Thymus (tissue), 11 donors: ENCODE measurements around the gene CTBP2. TPM values are rescaled to one million over a fixed set of nuclear protein-coding genes. Genes with fewer than 3 reads are reported as not detected.
A peak's percentile ranks its signal among the peaks of the same experiment; 100 is the strongest.

Experiments
- DNase-seq, 9 donors: peaks; one replicate each; pipeline ENCODE4 v3.0.0-alpha.2; 2013; ENCODE audit warnings: low spot score in 9 of 9, low read depth in 6 of 9, missing footprints in 1 of 9
- H3K27ac ChIP-seq, 2 donors: one replicate each; pipeline ENCODE4 v1.5.1; 2013; ENCODE audit warnings: control low read depth in 1 of 2, low read depth in 1 of 2, low read length in 1 of 2, mild to moderate bottlenecking in 1 of 2, moderate library complexity in 1 of 2
- H3K27me3 ChIP-seq, 2 donors: one replicate each; pipeline ENCODE4 v1.5.1; 2013; ENCODE audit warnings: low read length in 1 of 2; ENCODE audit not compliant: control insufficient read depth in 2 of 2, insufficient read depth in 1 of 2
- H3K36me3 ChIP-seq, 2 donors: one replicate each; pipeline ENCODE4 v1.5.1; 2013; ENCODE audit warnings: low read length in 1 of 2, mild to moderate bottlenecking in 1 of 2, moderate library complexity in 1 of 2; ENCODE audit not compliant: control insufficient read depth in 2 of 2, insufficient read depth in 2 of 2
- H3K4me1 ChIP-seq, 2 donors: one replicate each; pipeline ENCODE4 v1.5.1; 2013; ENCODE audit warnings: low read length in 2 of 2; ENCODE audit not compliant: control insufficient read depth in 2 of 2, insufficient read depth in 2 of 2
- H3K4me3 ChIP-seq, 2 donors: one replicate each; pipeline ENCODE4 v1.5.1; 2013; ENCODE audit warnings: low read length in 2 of 2, control low read depth in 1 of 2, mild to moderate bottlenecking in 1 of 2
- H3K9me3 ChIP-seq, 2 donors: one replicate each; pipeline ENCODE4 v1.5.1; 2013; ENCODE audit warnings: low read length in 1 of 2, mild to moderate bottlenecking in 1 of 2; ENCODE audit not compliant: control insufficient read depth in 2 of 2, insufficient read depth in 1 of 2
- WGBS: extraction: QIAGEN DNeasy Blood & Tissue Kit; methylation state at CpG from one replicate; pipeline ENCODE4 v1.1.7; 2013; 5-methylcytosine and 5-hydroxymethylcytosine counted together
- polyA plus RNA-seq: library from polyadenylated mRNA; stranded (reverse); fragments of 200-250 nt; gene quantifications from one replicate; pipeline ENCODE4 v1.2.3, GENCODE V29; 2013
- total RNA-seq: library from RNA; stranded (reverse); fragments of 120-200 nt; gene quantifications from one replicate; pipeline ENCODE4 v1.2.4, GENCODE V29; 2013
- donor health status: healthy.

Gene CTBP2
- total and polyA plus RNA-seq, 2 donors: 7.1 to 14.6 TPM

DNA sequence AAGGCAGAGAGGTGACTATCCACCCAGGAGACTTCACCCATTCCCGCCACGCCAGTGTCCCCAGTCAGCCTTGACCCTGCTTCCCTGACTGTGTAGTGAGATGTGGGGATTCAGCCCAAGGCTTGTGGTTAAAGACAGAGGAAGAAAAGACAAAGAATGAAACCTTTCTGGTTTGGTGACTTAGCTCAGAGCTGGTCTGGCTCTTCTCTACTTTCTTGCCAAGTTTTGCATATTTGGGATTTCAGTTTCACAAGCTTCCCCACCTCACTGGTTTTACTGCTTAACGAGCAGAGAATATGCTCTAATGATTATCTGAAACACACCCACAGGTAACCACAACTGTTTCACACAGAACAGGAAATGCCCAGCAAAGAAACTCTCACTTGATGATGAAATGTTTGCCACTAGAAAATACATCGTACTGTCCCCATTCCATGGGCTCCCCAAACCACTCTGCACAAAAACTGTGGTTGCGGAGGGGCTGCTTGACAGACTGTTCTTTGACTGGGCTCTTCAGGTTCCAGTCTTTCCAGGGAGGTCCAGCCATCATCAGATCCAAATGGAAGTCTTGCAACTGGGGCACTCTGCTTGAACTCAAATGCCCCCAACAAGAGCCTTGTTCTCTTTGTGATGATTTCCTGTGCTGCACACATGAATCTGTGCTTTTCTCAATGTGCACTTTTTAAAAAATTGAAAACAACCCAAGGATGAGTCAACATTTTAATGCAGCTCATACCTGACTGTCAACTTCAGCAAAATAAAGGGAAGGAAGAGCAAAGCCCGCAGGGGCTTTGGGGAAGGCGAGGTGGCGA is 95.5 kb downstream of the CTBP2 start:
- DNase-seq: peak in 3 of 9 donors; percentile 5 to 47 (median 12)
- WGBS: 34% methylated on average over 8 of the region's 8 CpGs
- Histone ChIP-seq H3K36me3 (no peaks in the 10 kb centered on the region), H3K9me3 (no peaks in the 10 kb centered on the region), H3K4me1 (peaks cover 3 to 21% of the 10 kb centered on the region in 2 donors), H3K4me3 (no peak overlapping the region), H3K27ac (peak overlapping the region; percentile 37 to 74), H3K27me3 (no peaks in the 10 kb centered on the region)

DNA sequence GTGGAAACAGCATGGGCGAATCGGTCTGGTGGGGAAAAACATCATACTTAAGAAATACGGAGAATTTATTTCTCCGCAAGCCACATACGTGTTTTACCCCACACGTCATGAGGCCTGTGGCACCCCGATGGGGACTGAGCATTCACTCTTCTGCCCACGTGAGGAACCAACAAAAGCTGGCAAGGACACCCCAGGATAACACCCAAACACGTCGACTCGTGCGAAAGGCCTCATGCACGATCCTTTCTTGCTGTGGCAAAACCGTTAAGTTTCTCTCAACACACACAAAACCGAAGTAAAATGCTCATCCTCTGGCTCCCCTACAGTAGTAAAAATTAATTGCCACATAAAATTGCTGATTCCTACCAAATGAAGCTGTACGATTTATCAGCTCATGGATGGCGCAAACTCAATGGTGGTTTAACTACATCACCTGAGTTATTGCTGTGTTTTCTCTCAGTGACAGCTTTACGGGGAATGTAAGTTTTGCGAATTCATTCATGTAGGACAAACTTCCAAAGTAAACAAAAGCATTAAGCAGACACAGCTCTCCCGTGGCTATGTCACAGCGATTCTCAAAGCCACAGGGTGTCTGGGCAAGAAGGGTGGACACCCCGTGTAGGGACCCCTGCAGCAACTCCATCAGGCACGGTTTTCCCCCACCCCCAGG is 97.0 kb downstream of the CTBP2 start:
- no peak overlapping the region for H3K4me3 ChIP-seq
- peaks cover 3 to 21% of the 10 kb centered on the region in 2 donors for H3K4me1 ChIP-seq
- no peak for DNase-seq
- WGBS: 96% methylated on average over 23 of the region's 23 CpGs
- H3K27me3 ChIP-seq: no peaks in the 10 kb centered on the region
- H3K36me3 ChIP-seq: no peaks in the 10 kb centered on the region
- H3K27ac ChIP-seq: no peak overlapping the region
- no peaks in the 10 kb centered on the region for H3K9me3 ChIP-seq

DNA sequence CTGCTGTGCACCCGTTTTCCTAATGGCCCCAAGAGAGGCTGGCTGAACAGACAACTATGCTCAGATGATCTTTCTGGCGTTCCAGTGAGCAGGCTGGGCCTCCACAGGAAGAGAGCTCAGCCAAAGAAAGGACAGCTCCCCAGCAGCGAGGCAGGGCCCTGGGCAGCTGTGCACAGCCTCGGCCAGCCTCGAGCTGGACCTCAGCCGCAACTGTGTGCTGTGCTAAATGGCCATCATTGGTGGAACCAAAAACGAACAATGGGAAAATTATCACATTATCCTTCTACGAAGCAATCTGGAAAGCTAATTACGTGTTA is 97.5 kb downstream of the CTBP2 start:
- H3K27me3 ChIP-seq: no peaks in the 10 kb centered on the region
- no peak for DNase-seq
- H3K9me3 ChIP-seq: no peaks in the 10 kb centered on the region
- H3K4me3 ChIP-seq: no peak overlapping the region
- peaks cover 3 to 21% of the 10 kb centered on the region in 2 donors for H3K4me1 ChIP-seq
- 95% methylated on average over 9 of the region's 9 CpGs for WGBS
- H3K27ac ChIP-seq: no peak overlapping the region
- no peaks in the 10 kb centered on the region for H3K36me3 ChIP-seq

DNA sequence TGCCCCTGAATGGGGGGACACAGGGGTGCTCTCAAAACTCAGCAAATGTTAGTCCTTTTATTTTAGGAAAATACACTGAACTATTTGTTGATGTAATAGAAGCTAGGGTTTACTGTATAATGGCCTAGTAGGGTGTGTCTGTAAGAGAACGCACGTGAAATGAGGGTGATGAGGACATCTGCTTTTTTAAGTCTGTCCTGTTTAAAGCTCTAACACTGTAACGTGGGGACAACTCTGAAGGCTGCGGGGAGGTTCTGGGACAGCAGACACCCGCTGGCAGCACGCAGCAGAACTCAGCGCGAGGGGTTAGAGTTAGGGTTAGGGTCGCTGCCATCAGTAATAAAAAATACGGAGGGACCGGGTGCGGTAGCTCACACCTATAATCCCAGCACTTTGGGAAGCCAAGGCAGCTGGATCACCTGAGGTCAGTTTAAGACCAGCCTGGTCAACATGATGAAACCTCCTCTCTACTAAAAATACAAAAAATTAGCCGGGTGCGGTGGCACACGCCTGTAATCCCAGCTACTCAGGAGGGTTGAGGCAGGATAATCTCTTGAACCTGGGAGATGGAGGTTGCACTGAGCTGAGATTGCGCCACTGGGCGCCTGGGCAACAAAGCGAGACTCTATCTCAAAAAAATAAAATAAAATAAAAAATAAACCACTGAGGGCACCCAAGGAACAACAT is 98.0 kb downstream of the CTBP2 start:
- H3K27ac ChIP-seq: no peak overlapping the region
- DNase-seq: no peak
- no peaks in the 10 kb centered on the region for H3K27me3 ChIP-seq
- H3K36me3 ChIP-seq: no peaks in the 10 kb centered on the region
- no peaks in the 10 kb centered on the region for H3K9me3 ChIP-seq
- peaks cover 3 to 22% of the 10 kb centered on the region in 2 donors for H3K4me1 ChIP-seq
- no peak overlapping the region for H3K4me3 ChIP-seq
- WGBS: 97% methylated on average over 18 of the region's 18 CpGs

- Histone ChIP-seq H3K27me3 (no peaks in the 10 kb centered on the region), H3K36me3 (no peaks in the 10 kb centered on the region), H3K9me3 (no peaks in the 10 kb centered on the region), H3K4me3 (no peak overlapping the region), H3K4me1 (peaks cover 3 to 24% of the 10 kb centered on the region in 2 donors), H3K27ac (no peak overlapping the region)
- WGBS: 84% methylated on average over 21 of the region's 21 CpGs
- DNase-seq: no peak
Measured at GRCh38 chr10:125061557-125062226, 98.7 kb downstream of the CTBP2 start.

GRCh38 chr10:125060826-125061556 is 99.4 kb downstream of the CTBP2 start:
- H3K4me1 ChIP-seq: peaks cover 3 to 24% of the 10 kb centered on the region in 2 donors
- H3K27ac ChIP-seq: no peak overlapping the region
- 62% methylated on average over 21 of the region's 21 CpGs for WGBS
- DNase-seq: peak in 6 of 9 donors; percentile 11 to 50 (median 17)
- no peak overlapping the region for H3K4me3 ChIP-seq
- no peaks in the 10 kb centered on the region for H3K27me3 ChIP-seq
- no peaks in the 10 kb centered on the region for H3K36me3 ChIP-seq
- no peaks in the 10 kb centered on the region for H3K9me3 ChIP-seq

GRCh38 chr10:125060482-125060825 is 99.9 kb downstream of the CTBP2 start:
- no peak overlapping the region for H3K4me3 ChIP-seq
- no peaks in the 10 kb centered on the region for H3K27me3 ChIP-seq
- H3K36me3 ChIP-seq: no peaks in the 10 kb centered on the region
- peaks cover 3 to 23% of the 10 kb centered on the region in 2 donors for H3K4me1 ChIP-seq
- 93% methylated on average over 9 of the region's 9 CpGs for WGBS
- DNase-seq: no peak
- H3K27ac ChIP-seq: no peak overlapping the region
- no peaks in the 10 kb centered on the region for H3K9me3 ChIP-seq

DNA sequence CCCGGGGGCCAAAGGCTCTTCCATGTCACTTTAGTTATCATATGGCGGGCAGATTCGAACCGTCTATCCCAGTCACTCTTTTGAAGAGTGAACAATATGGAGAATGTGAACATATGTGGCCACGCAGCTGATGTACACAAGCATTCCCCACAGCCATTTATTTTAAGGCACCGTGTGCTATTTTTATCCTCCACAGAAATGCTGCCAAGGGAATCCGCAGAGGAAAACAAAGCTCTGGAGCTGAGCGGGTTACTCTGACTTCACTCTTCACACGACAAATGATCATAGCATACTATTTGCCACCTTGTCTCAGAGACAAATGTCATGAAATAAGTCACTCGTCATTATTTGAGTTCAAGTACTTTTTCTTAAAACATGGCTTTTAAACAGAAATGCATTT is 100.3 kb downstream of the CTBP2 start:
- Histone ChIP-seq H3K27me3 (no peaks in the 10 kb centered on the region), H3K4me1 (peaks cover 3 to 19% of the 10 kb centered on the region in 2 donors), H3K36me3 (no peaks in the 10 kb centered on the region), H3K9me3 (no peaks in the 10 kb centered on the region), H3K4me3 (no peak overlapping the region), H3K27ac (no peak overlapping the region)
- no peak for DNase-seq
- 95% methylated on average over 10 of the region's 10 CpGs for WGBS
